Transverse colon (tissue), 4 donors: ENCODE results near the gene TRPM3.

Source experiments
- CTCF ChIP-seq, 5 experiments: fragments of 200-600 bp in 3 of 5; fragments of 450-650 bp in 2 of 5; sonication (generic) in 3 of 5; IDR thresholded peaks; 1 replicate in 2 of 5; 2 replicates in 3 of 5; pipeline ENCODE4 v1.5.1; 2016 to 2017; ENCODE audit warnings: antibody characterized with exemption in 5 of 5, inconsistent platforms in 3 of 5, mild to moderate bottlenecking in 2 of 5, moderate library complexity in 1 of 5
- EP300 ChIP-seq: sonication (generic); formaldehyde crosslinking; IDR thresholded peaks from one replicate; pipeline ENCODE4 v1.6.1; 2017; ENCODE audit warnings: antibody characterized with exemption, low read depth
- POLR2AphosphoS5 ChIP-seq, 3 donors: sonication (generic); formaldehyde crosslinking; IDR thresholded peaks; one replicate each; pipeline ENCODE4 v1.6.1; 2016; ENCODE audit warnings: antibody characterized with exemption in 3 of 3

DNA sequence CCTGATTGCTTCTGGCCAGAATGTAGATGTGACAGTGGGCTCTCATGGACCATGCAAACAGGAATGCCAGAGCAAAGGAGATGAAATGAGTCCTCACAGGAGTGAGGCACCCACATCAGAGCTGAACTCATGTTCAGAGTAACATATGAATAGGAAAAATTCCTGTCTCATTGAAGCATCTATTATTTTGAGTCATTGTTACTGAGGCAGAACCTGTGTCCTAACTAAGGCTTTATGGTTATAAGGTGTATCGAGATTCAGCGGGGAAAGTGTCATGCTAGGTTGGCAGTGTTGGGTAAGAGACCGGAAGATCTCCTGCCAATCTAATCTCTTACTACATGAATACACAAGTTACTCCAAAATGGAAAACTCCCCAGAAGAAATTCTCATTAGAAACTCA, 304.1 kb downstream of the TRPM3 start:
- TF ChIP-seq CTCF (IDR thresholded peaks at IDR 0.05) (no peak), EP300 (no peak), POLR2AphosphoS5 (IDR thresholded peaks at IDR 0.05) (no peak)
